NCI-H774 (cell line): Measurements from ENCODE around the gene C12orf57.

Source experiments
- DNase-seq: peaks from one replicate; lab custom pipeline; 2025; lab: John Stamatoyannopoulos, UW

C12orf57 gene

DNA sequence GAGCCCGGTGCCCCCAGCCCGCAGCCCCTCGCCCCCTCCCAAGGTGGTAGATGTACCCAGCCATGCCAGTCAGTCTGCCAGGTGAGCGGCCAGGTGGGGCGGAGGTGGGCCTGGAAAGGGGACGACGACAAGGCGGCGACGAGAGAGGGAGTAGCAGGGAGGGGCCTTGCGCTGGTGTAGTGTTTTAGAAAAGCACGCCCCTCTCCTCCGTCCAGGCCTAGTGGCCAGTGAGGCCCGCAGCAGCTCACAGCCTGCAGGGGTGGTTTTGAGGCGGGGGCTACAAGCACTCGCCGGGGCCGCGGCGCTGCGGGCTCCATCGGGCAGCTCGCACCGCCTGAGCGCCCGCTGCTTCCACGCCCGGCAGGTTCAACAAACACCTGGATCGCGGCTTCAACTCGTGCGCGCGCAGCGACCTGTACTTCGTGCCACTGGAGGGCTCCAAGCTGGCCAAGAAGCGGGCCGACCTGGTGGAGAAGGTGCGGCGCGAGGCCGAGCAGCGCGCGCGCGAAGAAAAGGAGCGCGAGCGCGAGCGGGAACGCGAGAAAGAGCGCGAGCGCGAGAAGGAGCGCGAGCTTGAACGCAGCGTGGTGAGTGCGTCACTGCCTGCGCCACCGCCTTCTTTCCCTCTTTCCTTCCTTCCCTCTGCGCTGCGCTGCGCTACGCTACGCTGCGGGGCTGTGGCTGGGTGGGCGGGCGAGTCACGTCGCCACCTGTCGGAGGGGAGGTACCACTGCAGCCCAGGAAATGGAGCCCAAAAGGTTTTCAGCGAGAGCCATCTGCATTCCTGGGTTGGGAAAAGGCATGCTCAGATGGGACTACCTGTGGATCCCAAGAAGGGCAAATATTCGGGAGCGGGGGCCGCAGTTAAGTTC lies 6.1 kb upstream of the C12orf57 start:
- peak; percentile 98 for DNase-seq

DNA sequence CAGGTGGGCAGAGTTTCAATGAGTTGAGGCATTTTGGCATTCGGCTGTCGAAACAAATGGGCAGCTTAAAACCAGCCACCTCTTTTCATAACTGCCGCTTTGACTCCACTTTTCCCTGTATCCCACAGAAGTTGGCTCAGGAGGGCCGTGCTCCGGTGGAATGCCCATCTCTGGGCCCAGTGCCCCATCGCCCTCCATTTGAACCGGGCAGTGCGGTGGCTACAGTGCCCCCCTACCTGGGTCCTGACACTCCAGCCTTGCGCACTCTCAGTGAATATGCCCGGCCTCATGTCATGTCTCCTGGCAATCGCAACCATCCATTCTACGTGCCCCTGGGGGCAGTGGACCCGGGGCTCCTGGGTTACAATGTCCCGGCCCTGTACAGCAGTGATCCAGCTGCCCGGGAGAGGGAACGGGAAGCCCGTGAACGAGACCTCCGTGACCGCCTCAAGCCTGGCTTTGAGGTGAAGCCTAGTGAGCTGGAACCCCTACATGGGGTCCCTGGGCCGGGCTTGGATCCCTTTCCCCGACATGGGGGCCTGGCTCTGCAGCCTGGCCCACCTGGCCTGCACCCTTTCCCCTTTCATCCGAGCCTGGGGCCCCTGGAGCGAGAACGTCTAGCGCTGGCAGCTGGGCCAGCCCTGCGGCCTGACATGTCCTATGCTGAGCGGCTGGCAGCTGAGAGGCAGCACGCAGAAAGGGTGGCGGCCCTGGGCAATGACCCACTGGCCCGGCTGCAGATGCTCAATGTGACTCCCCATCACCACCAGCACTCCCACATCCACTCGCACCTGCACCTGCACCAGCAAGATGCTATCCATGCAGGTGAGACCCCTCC lies 5.2 kb upstream of the C12orf57 start:
- DNase-seq: no peak

DNA sequence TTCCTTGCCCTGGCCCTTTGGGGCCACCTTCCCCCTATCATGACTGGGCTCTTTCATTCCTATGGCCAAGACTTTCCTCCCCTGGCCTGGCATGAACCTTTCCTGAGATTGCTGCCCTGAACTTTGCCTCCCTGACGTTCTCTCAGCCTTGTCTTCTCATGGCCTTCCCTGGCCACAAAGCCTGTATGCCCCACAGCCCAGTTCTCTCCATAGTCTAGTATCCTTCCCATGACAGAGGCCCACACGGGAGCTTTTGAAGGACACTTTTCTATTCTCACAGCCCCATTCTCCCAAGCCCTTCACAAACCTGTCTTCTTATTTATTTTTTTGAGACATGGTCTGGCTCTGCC lies 4.7 kb upstream of the C12orf57 start:
- no peak for DNase-seq

DNA sequence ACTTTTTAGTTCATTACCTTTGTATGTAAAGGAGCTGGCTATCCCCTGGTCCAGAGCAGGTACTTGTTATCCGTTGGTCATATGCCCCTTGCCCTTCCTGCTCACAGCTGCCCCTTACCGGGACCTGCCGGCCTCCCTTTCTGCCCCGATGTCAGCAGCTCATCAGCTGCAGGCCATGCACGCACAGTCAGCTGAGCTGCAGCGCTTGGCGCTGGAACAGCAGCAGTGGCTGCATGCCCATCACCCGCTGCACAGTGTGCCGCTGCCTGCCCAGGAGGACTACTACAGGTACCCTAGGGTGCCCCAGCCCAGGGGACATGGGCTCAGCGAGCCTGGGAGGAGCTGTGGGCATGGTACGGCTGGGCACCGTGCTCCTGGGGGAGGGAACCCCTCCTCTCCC lies 2.6 kb upstream of the C12orf57 start:
- no peak for DNase-seq

DNA sequence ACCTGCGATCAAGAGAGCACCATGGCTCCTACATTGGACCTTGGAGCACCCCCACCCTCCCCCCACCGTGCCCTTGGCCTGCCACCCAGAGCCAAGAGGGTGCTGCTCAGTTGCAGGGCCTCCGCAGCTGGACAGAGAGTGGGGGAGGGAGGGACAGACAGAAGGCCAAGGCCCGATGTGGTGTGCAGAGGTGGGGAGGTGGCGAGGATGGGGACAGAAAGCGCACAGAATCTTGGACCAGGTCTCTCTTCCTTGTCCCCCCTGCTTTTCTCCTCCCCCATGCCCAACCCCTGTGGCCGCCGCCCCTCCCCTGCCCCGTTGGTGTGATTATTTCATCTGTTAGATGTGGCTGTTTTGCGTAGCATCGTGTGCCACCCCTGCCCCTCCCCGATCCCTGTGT lies 2.0 kb upstream of the C12orf57 start:
- no peak for DNase-seq

DNA sequence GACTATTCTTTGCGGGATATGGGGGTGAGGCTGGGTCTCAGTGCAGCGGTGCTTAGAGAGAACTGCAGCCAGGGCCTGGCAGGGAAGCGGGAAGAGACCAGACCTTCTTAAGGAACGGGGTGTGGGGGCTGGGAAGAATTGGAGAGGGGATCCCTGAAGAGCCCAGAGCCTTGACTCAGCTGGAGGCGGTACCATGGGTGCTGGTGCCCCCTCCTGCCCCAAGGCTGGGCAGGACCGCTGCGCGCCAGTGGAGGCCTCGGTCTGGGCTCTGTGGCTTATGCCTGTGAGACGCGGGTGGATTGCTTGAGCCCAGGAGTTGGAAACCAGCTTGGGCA lies 1.5 kb upstream of the C12orf57 start:
- no peak for DNase-seq

DNA sequence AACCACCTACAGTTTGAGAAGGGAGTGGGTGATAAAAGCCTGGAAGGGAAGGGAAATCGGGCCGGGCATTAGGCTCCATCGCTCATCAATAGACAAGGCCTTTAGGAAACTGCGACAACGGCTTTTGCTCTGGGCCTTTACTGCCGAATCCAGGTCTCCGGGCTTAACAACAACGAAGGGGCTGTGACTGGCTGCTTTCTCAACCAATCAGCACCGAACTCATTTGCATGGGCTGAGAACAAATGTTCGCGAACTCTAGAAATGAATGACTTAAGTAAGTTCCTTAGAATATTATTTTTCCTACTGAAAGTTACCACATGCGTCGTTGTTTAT lies 467 bp upstream of the C12orf57 start:
- peak; percentile 90 for DNase-seq

DNA sequence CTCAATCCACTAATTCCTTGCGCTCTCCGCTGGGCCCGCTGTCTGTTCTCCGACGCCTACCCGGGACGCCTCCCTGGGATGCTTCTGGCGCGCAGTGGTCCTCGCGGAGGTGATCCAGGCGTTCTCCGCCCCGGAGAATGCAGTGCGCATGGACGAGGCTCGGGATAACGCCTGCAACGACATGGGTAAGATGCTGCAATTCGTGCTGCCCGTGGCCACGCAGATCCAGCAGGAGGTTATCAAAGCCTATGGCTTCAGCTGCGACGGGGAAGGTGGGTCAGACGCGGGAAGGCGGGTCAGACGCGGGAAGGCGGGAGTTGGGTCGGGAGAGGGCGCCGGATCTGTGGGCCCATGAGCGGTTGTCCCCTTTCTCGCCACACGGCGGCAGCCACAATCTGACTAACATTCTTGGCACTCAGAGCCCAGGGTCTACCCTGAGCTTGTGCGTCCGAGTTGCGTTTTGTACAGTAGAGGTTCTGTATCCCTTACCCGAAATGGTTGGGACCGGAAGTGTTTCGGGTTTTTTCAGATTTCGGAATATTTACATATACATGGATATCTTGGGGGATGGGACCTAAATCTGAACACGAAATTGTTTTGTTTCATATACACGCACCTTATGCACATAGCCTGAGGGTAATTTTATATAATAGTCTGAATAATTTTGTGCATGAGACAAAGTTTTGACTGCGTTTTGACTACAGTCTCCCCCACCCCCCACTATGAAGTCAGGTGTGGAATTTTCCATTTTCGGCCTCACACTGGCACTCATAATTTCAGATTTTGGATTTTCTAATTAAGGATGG lies 762 bp downstream of the C12orf57 start:
- peak; percentile 95 for DNase-seq

DNA sequence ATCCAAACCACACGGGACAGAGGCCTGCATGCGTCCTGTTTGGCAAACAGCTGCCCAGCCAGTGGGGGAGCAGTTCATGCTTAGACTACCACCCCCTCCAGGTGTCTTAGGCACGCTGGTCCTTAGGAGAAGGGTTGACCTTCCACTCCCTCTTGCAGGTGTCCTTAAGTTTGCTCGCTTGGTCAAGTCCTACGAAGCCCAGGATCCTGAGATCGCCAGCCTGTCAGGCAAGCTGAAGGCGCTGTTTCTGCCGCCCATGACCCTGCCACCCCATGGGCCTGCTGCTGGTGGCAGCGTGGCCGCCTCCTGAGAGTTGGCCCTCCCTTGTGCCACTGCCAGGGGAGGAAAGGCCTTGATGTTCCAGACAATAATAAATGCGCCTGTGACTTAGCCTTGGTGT lies 1.8 kb downstream of the C12orf57 start:
- DNase-seq: no peak

DNA sequence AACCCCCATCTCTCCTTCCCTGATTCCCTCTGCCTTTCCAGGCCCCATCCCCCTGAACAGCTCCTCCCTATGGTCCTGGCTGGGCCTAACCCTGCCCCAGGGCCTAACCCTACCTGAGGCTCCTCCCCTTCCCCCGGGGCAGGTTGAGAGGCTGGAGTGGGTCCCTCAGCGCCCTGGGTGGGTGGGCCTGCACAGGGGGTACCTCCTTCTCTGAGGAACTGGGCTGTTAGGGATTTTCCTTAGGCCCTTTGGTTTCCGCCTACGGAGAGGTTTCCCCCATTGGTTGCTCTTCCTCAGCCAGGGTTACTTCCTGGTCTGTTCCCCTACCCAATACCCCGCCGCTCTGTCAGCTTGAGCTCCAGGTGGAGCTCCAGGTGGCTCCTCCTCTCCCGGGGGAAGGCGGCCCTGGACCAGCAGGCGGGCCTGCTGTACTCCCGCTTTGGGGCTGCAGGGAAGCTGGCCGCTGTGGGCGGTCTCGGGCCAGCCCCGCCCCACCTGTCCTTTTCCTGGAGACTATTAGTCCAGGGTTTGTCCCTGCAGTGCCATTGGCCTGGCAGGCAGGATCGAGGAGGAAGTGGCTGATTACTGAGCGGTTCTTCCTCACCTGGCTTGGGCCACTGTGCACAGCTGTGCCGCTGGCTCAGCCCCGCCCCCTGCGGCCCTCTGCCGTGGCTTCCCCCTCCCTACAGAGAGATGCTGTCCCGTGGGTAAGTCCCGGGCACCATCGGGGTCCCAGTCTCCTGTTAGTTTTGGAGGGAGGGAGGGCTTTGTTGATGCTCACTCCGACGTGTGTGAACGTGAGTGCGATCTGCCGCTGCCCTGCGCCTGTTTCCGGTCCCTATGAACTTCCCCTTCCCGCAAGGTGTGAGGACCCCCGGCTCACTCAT lies 2.5 kb downstream of the C12orf57 start:
- peak; percentile 99 for DNase-seq

DNA sequence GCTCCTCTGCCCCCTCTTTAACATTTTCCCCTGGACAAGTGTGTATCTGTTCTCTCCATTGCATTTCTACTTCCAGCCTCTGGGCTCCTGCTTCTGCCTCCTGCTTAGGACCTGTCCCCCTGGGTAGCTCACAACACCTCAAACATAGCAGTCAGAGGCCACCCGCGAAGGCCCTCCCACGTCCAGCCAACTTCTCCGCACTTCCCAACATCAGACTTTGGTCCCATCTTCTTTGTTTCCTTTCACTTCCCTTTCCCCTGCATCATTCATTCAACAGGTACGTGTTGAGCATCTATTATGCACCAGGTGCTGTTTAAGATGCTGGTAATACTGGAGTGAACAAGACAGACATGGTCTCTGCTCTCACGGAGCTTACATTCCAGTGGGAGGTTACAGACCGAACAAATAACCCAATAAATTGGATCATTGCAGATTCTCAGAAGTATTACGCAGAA lies 3.1 kb downstream of the C12orf57 start:
- no peak for DNase-seq

DNA sequence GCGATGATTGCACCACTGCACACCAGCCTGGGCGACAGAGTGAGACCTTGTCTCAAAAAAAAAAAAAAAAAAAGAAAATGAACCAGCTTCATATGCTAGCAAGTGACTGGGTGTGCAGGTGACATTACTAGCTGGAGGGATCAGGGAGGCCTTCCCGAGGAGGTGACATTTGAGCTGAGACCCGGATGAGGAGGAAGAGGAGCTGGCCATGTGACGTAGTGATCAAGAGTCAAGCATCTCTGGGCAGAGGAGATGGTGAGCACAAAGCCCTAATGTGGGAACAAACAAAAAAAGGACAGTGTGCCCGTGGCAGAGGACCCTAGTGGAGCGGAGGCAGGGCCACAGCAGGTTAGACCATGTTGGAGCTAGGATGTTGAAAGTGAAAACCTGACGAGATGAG lies 3.8 kb downstream of the C12orf57 start:
- no peak for DNase-seq

DNA sequence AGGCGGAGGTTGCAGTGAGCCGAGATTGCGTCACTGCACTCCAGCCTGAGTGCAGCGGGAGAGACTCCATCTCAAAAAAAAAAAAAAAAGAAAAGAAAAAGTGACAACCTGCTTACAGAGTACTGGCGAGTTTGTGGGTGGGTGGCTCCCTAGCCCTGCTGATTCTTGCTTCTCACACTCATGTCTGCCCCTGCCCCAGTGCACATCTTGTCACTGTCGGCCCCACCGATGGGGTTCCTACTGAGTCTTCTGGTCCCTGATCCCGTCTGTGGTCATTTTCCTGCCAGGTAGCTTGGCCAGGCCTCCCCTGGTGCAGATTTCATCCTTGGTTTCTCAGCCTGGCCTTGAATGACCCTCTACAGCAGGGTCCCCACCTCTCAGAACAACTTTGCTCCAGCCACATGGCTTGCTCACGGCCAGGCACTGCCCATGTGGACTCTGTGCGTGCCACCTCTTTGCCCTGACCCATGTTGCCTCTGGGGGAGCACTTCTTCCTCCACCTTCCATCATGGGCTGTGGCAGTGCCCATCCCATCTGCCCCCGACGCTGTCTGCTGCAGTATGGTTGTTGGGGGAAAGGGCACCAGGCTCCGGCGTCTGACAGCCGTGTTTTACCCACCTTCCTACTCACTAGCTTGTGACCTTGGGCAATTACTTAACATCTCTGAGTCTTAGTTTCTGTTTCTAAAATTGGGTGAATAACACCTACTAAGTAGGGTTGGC lies 5.2 kb downstream of the C12orf57 start:
- DNase-seq: no peak

DNA sequence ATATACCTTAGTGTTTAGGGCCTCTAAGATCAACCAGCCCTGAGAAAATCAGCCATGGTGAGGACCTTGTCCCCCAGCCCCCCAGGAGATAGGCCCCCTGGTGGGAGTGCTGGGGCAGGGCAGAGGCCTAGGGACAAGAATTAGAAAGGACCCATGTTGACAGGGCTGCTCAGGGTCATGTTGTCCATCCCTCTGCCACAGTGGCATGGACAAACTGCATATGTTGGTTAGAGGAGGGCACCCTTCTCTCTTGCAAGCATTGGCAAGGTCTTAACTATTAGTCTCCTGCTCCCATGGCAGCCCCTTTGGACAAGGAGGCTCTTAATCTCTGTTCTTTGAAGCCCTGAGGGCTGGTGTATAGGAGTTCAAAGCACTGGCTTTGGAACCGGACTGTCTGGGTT lies 6.6 kb downstream of the C12orf57 start:
- no peak for DNase-seq

DNA sequence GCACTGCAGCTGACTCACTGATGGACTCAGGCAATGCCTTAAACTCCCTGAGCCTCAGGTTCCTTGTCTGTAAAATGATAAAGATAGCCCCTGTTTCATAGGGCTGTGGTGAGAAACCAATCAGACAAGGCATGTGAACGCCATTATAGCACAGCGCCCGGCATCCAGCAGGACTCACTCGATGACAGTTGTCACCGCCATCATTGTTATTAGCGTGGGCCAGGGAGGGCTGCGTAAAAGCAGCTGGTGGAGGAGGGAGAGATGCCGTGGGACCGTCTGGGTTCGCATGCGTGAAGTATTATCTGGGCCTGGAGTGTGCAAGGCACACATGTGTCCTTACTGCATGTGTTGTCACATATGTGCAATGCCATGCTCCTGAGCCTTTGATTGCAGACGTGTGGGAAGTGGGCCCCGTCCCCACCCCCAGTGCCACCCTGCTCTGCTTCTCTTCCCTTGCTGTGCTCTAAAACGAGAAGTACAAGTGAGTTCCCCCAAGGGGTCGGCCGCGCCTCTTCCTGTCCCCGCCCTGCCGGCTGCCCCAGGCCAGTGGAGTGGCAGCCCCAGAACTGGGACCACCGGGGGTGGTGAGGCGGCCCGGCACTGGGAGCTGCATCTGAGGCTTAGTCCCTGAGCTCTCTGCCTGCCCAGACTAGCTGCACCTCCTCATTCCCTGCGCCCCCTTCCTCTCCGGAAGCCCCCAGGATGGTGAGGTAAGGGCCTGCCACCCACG lies 7.2 kb downstream of the C12orf57 start, which contains the start of gene PTPN6:
TSS of gene PTPN6 (plus strand) at position 546 of the 730 bp plus-strand sequence. CDS start at position 703, 157 bp downstream.
- no peak for DNase-seq

DNA sequence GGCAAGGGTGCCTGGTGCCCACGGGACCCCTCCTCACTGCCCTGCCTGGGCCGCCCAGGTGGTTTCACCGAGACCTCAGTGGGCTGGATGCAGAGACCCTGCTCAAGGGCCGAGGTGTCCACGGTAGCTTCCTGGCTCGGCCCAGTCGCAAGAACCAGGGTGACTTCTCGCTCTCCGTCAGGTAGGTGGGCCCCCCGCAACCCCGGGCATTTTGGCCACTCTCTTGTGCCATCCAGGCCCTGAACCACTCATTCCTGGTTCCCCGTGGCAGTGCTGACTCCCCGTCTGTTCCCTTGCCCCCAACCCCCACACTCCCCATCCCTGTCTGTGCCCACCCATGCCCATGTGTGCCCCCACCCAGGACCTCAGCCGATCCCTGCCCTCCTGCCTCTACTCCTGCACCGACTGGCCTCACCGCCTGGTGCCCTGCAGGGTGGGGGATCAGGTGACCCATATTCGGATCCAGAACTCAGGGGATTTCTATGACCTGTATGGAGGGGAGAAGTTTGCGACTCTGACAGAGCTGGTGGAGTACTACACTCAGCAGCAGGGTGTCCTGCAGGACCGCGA lies 7.8 kb downstream of the C12orf57 start:
- DNase-seq: no peak

DNA sequence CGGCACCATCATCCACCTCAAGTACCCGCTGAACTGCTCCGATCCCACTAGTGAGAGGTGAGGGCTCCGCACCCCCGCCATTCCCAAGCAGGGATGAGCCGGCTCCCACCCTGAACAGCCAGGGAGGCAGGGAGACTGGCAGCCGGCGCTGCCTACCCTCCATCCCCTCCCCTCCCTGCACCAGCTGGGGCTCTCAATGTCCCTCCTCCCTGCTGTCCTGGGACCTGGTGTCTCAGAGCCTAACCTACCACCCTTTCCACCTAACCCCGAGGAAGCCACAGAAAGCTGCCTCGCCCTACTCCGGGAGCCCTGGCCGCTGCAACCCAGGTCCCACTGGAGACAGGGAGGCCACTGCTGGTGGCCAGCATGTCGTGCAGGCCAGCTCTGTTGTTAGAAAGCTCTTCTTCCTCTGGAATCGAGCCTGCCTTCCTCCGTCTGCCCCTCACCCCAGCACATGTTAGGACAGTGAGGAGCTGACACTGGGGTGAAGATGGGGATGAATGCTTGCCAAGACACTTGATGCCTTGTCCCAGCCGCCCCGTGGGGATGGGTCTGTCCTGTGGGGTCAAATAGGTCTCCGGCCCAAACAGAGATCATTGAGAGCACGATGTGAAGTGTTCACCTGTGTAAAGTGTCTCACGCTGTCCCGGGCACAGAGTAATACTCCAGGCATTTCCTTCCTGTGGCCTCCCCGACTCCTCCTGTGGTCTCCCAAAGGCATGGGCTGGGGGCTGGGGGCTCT lies 8.5 kb downstream of the C12orf57 start:
- DNase-seq: no peak

DNA sequence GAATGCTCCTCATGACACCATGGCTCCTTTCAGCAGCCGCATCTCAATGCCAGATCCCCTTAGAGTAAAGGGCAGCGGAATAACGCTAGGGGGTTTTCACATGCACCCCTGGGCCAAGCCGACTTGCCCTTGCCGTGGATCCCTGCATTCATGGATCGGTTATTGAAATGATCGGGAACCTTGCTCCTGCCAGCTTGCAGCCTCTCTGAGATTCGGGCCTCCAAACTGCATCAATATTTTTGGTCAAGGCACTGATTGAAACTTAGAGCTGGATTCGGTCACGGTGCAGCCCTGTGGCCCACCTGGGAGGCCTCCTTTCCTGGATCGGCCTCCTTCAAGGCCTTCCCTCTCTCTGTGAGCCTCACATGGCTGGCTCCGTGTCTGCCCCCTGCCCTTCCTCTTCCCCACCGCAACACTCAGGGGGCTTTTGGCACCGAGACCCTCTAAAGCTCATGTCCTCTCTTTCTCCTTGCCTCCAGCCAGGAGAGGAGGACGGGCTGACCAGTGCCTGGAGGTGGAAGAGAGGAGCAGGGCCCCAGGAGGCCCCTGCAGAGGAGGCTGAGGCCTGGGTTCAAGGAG lies 9.1 kb downstream of the C12orf57 start:
- DNase-seq: no peak
